GM18870 (cell line): Measurements from ENCODE around the gene SAMD5.
"Not testable (repeated sequence)": the region's sequence is repeated elsewhere in the genome, so short reads cannot be mapped to it uniquely, and the experiment has no call there.

Experiments used
- ATAC-seq: cut with Tn5 transposase; IDR thresholded peaks from one replicate; pipeline ENCODE4 v1.9.1; 2021; ENCODE audit warnings: moderate library complexity; ENCODE audit not compliant: unreplicated experiment

SAMD5 gene

GRCh38 chr6:147527197-147527596, 18.7 kb downstream of the SAMD5 start:
- ATAC-seq = no peak

DNA sequence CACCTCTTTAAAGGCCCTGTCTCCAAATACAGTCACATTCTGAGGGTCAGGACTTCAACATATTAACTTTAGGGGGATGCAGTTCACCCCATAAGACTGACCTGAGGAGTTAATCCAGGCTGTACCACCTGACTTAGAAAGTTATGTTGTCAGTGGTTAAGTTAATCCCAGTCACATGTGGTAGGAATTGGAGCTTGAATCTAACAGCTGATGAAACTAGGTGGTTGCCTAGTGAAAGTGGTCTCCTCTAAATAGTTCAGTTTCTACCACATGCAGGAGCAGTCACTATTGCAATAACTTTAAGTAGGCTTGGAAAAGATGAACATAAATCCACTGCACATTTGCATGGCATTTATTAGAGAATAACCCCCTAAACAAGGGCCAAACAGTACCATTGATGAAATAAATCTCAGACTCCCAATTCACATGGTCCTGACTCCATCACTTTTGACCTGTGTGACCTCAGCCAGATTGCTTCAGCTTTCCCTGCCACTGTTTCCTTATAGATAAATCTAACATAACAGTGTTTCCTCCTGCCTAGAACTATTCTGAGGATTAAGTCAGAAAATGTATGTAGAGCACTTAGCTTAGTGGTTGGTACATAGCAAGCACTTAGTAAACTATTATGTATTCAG, 20.1 kb downstream of the SAMD5 start:
- ATAC-seq = no peak

DNA sequence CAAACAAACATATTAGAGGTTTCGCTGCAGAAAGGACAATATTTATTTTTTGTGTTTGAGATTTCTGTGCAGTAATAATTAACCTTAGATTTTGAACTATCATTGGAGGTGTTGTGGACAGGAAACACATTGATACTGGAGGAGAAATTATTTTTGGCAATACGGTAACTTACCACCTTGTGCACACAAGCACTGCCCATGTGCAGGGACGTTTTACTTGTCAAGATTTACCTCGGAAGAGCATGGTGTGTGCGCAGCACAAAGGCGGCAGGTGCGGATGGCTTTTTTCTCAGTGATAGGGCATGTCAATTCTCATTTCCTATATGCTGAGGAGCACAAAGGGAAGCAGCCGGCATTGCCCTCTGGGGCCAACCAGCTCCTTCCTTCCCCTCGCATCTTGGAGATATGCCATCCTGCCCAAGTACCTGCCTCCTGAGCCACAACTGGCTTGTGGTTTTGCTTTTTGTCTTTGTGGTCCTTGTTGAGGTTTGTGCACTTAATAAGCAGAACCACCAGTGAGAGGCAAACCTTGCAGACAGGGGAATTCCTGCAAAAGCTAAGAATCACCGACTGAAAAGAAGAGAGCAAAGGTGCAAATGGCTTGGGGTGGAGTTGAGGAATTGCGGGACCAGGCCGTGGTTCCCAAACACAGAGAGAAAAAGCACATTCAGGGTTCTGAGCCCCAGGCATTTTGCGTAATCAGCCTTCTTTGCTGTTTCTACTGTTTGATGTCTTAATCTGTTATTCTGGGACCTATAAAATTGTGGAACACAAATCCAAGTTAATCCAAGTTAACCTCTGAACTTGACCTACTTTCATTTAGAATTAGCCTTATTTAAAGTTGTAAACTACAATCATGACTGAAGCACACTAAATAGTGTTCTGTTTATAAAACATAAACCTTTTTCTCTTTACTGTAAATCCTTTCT, 21.9 kb downstream of the SAMD5 start:
- ATAC-seq = no peak

DNA sequence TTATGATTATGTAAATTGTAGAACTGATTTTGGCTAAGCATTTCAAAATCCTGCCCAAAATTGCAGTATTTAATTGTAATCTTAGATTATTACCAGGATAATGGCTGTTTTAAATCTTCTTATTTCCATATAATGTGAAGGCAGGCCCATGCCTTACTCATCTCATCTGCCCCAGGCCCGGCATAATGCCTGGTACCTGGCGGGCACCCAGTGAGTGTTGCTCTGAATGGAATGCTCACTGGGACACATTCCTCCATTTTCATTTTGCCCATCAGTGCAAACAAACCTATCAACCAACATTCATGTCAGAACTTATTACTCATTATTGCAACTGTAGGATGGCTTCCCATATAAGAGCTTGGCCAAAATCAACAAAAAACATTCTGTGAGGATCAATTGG, 22.8 kb downstream of the SAMD5 start:
- ATAC-seq = no peak

GRCh38 chr6:147534116-147534860, 25.8 kb downstream of the SAMD5 start:
- no peak for ATAC-seq

DNA sequence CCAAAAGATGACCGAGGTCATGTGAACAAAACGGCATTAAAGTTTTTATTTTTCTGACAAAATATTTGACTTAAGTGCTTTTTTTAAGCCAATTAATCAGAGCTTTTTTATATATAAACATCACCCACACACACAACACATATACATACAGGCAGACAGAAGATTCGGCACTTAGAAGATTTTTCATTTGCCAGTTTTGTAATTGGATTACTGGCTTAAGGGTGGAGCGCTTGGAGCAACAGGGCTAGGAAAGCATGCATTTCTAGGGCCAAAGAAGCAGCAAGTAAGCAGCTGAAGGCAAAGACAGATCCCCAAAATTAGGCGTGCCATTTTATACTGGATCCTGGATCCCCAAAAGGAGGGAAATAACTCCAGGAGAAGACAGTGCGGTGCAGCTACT, 30.3 kb downstream of the SAMD5 start:
- ATAC-seq = no peak

- ATAC-seq = no peak
Observed at GRCh38 chr6:147540075-147540474, 31.6 kb downstream of the SAMD5 start.

DNA sequence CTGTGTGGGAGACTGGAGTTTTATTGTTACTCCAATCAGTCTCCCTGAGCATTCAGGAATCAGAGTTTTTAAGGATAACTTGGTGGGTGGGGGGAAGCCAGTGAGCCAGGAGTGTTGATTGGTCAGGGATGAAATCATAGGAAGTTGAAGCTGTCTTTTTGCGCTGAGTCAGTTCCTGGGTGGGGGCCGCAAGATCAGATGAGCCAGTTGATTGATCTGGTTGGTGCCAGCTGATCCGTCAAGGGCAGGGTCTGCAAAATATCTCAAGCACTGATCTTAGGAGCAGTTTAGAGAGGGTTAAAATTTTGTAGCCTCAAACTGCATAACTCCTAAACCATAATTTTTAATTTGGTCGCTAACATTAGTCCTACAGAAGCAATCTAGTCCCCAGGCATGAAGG, 33.9 kb downstream of the SAMD5 start:
- ATAC-seq = not testable (repeated sequence)

DNA sequence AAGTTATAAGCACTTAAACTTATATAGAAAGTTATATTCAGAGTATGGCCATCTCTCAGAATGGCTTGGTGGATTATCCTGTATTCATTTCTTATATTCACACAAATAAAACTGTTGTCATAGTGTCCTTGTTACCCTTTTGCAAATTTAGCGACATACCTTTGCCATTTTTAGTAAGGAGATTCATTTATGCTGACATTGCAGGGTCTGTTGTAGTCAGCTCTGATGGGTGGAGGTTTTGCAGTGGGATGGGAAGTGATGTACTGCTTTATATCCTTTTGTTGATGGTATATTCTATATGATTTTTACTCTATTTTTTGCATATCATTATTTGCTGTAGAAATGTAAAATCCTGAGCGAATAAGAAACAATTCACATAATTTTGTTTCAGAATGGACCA, 35.9 kb downstream of the SAMD5 start:
- no peak for ATAC-seq

DNA sequence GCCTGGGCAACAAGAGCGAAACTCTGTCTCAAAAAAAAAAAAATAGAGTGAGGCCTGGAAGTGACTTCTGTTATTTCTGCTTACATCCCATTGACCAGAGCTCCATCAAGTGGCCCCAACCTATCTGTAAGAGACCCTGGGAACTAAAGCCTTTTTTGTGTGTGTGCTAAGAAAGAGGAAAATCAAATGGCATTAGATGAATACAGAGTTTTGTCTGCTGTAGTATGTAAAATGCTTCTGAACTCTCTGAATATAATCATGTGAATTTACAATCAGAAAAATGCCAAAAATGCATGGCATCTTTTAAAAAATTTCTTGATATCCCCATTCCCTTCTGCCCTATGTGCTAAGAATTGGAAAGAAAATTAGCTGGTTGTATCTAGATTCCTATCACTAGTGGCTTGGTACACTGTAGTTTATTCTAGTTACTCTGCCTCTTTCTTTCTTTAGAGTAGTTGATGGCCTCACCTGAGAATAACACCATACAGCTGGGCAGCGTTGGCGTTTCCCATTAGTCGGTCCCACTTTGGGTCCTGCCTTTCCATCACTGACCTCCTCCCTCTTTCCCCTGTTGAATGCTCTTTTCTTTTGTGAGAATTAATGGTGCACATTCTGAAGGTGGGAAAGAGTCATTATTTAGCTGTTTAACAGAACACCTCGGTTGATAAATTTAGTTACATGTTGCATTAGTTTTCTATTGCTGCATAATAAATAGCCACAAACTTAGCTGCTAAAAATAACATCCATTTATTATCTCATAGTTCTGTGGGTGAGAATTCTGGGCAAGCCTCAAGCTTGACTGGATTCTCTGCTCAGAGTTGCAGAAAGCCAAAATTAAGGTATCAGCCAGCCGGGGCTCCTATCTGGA, 38.2 kb downstream of the SAMD5 start:
- ATAC-seq = no peak

DNA sequence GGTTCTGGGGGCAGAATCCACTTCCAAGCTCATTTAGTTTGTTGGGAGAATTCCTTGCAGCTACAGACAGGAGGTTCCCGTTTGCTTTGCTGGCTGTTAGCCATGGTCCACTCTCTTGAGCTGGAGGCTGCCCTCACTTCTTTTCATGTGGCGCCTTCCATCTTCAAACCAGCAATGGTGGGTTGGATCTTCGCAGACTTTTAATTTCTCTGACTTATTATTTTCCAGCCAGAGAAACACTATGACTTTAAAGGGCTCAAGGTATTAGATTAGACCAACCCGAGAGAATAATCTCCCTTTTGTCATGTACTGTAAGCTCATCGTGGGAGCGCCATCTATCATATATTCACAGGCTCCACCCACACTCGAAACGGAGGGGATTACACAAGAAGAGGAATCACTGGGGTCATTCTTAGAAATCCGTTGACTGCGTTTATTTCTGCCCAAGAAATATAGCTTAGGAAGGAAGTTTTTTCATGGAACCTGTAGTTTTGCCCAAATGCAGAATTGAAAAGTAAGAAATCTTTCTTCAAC, 38.9 kb downstream of the SAMD5 start:
- no peak for ATAC-seq

DNA sequence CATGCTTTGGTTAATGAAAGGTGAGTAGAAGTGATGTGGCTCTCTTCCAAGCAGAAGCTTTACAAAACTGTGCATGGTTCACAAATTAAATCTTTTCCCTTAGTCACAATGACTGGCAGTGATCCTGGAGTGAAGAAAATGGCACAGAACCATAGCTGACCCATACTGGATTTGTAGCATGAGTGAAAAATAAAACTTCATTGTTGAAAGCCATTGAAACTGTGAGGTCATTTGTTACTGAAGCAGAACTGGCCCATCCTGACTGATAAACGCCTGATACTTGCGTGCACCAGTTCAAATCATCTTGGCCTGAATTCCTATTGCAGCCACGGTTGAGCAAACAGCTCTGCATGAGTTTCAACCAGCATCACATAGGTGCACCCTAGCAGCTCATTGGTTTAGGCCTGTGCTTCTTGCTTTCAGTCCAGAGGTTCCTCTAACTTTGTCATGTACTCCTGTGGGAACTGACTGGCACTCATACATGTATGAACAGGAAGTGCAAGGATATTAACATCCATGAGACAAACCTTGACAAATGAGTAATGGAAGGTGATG, 40.5 kb downstream of the SAMD5 start:
- no peak for ATAC-seq

DNA sequence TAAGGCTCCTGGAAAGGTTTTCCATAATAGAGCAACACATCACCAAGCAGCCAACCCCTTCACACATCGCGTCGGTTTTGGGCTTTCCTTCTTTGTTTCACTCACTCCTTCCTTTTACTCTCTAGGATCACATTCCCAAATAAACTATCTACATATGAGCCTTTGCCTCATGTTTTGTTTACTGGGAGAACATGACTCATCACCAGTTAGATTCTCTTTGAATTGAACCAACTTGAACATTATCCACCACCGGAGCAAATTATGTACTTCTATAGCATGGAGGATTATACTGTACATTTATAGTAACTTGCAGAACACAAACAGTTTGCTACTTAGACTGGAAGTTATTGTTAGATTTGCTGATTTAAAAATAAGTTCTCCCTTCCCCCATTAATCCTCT, 41.0 kb downstream of the SAMD5 start:
- no peak for ATAC-seq

DNA sequence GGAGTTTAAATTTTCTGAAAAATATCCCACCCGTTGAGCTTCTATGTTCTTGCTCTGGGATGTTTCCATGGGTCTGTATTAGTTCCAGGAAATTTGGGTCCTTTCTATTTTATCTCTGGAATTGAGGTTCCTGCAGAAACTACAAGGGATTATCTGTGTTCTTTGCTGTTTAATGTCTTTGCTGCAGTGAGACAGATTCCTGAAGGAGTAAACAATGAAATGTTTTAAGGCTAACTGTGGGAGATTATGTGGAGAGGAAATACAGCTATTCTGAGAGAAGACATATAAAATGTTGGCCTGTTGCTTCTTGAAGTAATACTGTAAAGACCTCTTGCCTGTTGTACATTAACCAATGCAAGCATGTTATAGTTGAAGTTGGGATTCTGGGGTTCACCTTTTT, 43.5 kb downstream of the SAMD5 start:
- no peak for ATAC-seq

- no peak for ATAC-seq
Observed at GRCh38 chr6:147553099-147553498, 44.6 kb downstream of the SAMD5 start.

- ATAC-seq = no peak
Observed at GRCh38 chr6:147554281-147554680, 45.8 kb downstream of the SAMD5 start.

DNA sequence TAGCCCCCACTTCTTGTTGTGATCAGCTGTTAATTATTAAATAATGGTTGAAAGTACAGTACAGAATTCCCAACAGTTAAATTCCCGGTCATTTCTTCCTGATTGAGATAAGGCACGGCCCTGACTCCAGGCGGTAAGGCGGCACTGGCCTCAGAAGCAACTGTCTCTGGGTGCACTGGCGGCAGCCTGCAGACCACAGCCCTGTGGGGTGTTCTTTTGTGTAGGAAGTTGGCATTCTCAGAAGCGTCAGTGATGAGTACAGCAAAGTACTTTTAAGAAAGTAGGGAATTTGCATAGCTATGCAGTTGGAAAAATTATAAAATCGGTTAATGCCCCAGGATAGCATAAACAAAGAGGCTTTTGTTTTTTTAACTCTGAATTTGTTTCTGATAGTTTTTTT, 50.5 kb downstream of the SAMD5 start:
- no peak for ATAC-seq

DNA sequence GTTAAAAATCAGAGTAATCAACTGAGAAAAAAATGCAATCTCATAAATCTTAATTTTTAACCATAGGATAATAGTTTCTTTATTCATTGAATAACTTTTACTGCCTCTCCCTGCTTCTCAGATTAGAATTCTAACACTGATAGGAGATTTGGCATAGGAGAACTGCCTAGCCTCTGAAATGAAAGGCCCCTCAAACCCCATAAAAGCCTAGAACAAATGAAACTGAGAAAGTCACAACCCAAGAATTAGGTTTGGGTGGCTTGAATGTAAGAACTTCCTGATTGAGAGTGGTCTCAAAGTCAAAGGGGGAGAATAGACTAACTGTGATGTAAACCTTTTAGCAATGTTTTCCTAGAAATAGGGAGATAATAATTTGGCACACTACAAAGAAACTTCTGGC, 52.2 kb downstream of the SAMD5 start:
- no peak for ATAC-seq

GRCh38 chr6:147561726-147562125, 53.2 kb downstream of the SAMD5 start:
- no peak for ATAC-seq

GRCh38 chr6:147563472-147563871, 55.0 kb downstream of the SAMD5 start:
- no peak for ATAC-seq
